Stimulated activated CD4-positive, alpha-beta T cell treated with anti-CD3 and anti-CD28 coated beads, Interleukin-4, amount 100 ng/mL, for 4 hours (primary cell): ENCODE results near the gene ATP8B1.
A peak's percentile ranks its signal among the peaks of the same experiment; 100 is the strongest.
"Not testable (repeated sequence)": the region's sequence is repeated elsewhere in the genome, so short reads cannot be mapped to it uniquely, and the experiment has no call there.

Source experiments
- DNase-seq, 2 experiments: peaks; one replicate each; pipeline ENCODE4 v3.0.0-alpha.2; 2020

Gene ATP8B1

DNA sequence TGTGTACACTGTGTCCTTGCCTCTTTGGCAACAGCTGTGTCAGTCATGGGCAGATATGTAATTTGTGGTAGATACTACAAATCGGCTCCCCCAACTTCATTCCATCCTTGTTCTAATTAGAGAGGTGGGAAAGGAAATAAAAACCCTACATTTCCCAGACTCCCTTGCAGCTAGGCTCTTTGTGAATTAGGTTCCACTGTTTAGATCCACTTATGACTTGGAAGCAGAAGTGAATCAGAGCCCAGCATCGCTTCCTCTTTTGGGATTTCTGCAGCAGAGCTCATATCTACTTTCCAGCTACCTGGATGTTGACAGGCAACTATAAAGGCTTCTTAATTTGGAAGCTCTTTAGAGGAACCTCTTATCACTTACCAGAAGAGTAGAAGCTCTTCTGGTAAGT is 147.4 kb downstream of the ATP8B1 start:
- no peak for DNase-seq

DNA sequence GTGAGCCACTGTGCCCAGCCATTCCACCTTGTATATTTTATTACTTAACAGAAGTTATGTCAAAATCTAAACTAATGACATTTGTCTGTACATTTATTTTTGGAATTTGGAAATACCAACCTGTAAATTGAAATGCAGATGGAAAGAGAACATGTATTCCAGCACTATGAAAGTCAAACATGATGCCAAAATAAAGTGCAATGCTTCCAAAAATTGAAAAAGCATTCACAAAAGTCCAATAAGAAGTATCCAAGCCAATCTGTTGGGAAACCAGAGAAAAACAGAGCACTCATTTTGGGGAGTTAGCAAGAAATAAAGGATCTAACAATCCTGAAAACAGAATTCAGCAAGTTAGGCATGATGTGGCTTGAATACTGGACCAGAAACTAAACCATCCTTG is 151.2 kb downstream of the ATP8B1 start:
- no peak for DNase-seq

DNA sequence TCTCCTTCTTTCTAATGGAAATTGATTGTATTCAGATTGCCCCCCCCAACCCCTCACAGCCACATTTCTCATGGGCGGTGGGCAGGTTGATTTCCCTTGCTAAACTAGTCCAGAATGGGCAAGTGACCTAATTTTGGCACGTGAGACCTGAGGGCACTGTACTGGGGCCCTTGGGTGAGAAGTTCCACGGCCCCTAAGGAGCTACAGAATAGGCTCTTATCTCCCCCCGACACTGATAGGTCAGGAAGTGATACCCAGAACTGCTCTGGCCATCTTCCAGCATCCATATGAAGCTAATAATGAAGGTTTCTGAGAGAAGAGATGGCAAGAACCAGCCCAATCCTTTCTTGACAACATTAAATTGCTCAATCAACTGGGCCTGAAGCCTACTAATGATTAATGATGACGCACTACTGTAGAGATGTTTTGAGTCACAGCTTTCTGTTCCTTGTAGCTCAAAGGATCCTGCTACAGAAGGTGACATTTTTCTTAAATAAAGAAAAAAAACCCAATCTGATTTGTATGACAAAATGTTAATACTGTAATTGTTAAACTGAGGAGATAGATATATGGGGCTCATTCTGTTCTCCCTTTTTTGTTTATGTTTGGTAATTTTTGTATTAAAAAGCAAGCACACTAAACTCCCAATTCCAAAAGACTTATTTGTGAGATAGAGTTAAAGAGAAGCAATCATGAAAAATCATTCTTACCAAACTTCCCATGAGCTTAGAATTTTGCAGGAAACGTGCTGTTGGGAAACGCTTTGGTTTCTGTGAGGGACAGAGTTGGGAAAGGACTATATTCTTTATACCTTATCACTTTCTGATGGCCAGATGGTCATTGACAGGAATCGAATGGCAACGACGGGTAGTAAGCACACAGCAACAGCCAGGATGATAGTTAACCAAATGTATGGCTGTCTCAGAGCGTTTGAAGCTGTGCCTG is 153.3 kb downstream of the ATP8B1 start:
- DNase-seq = no peak

DNA sequence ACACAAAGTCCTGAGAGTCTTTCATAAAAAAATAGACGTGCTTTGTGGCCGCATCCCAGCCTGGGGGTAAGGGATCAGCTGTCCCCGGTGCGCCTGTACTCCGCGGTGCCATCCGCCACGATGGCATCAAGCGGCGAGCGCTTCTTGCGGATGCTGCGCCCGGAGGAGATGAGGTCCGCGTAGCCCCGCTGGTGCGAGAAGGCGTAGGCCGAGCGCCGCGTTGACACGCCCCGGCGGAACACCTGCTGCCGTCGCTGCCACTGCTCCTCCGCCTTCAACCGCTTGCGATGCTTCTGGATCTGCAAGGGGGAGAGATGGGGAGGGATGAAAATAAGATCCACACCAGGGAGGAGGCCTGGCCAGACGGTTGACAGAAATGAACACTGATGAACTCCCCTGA is 154.7 kb downstream of the ATP8B1 start:
- no peak for DNase-seq

DNA sequence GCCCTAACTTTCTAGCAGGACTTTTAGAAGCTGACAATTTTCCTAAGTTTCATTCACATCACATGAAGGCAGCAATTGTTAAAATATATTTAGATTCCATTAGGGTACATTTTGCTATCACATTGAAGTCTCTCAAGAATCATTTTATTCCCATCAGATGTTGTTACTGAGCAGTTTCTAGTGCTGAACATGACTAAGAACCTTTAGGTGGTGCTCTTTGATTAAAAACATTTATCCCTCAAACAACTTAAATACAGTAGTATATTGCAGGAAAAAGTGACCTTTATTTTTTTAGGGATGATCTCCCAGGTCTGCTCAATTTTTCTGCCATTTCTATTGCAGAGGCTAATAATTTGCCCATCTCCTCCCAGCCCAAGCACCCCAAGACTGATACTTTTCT is 158.6 kb downstream of the ATP8B1 start:
- DNase-seq = no peak

DNA sequence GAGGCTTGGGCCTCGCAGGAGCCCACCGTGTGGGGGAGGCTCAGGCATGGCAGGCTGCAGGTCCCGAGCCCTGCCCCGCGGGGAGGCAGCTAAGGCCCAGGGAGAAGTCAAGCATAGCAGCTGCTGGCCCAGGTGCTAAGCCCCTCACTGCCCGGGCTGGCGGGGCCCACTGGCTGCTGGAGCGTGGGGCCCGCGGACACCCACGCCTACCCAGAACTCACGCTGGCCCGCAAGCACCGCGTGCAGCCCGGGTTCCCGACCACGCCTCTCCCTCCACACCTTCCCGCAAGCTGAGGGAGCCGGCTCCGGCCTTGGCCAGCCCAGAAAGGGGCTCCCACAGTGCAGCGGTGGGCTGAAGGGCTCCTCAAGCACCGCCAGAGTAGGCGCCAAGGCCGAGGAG is 159.4 kb downstream of the ATP8B1 start:
- not testable (repeated sequence) for DNase-seq

DNA sequence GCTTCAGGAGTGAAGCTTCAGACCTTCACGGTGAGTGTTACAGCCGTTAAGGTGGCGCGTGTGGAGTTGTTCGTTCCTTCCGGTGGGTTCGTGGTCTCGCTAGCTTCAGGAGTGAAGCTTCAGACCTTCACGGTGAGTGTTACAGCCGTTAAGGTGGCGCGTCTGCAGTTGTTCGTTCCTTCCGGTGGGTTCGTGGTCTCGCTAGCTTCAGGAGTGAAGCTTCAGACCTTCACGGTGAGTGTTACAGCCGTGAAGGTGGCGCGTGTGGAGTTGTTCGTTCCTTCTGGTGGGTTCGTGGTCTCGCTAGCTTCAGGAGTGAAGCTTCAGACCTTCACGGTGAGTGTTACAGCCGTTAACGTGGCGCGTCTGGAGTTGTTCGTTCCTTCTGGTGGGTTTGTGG is 160.7 kb downstream of the ATP8B1 start:
- DNase-seq = not testable (repeated sequence)

DNA sequence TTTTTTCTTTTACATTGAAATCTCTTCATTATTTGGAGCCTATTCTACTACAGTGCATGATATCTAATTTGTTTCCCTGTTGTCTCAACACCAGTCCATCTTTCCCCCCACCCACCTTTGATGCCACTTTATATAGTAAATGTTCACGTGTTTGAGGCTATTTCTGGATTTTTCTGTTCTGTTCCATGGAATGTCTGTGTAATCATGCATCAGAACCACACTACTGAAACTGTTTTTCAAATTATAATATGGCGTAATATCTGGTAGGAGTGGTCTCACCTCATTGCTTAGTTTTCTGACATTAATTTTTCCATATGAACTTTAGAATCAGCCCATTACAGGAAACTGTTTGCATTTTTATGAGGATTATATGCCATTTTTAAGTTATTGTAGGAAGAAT is 162.4 kb downstream of the ATP8B1 start:
- no peak for DNase-seq

DNA sequence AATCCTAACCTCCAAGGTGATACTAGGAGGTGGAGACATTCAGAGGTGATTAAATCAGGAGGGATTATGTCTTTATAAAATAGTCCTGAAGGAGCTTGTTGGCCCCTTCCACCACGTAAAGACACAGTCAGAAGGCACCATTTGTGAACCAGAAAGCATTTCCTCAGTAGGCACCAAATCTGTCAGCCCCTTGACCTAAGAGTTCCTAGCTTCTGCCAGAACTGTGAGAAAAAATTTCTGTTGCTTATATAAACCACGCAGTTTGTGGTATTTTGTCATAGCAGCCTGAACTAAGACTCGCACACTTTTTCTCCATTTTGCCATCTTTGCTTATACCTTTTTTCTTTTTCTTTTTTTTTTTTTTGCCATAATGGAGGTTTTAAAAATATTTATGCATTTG is 162.9 kb downstream of the ATP8B1 start:
- no peak for DNase-seq

DNA sequence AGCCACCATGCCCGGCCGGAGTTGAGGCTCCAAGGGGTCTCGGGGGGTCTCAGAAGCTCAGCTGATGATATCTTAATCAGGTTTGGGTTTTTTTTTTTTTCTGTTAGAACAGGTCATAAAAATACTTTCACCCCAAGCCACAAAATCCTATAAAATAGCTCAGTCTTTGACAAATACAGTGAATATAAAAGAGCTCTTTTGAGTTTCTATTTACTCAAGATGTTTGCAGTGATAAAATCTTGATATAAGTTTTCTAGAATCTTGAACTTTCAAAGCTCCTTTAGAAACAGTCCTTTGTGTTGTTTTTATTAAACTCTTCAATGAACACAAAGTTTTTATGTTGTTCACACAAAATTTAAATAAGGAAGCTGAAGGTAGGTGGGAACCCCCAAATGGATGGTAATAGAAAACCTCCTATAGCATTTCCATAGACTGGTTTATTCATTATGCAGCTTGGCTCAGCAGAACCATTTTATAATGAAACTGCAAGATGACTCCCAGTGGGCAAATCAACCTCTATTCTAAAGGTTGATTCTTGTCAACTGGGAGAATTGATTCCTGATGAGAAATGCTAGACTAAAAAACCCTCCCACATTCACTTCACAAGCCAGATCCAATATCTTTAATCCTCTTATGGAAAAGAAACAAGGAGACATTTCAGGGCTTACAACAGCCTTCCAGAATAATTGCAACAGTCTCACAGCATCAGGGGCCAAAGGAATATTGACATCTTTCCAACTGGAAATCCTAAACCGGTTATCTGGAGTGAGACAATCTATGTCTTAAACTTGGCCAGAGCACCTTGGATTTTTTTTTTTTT is 167.9 kb downstream of the ATP8B1 start:
- no peak for DNase-seq

DNA sequence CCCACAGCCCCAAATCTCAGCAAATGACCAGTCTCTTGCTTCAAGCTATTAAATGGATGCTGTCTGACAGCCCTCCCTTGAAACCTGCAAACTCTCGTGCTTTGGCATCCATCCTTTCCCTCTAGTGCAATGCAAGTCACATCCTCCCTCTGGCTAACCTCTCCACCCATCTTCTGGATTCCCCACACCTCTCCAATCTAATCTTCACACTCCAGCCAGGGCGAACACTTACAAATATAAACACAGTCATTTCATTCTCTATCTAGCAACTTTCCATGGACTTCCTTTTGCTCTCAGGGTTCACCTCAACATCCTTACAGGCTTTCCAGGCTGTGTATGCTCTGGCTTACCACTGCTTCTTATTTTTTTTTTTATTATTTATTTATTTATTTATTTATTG is 171.4 kb downstream of the ATP8B1 start:
- no peak for DNase-seq

DNA sequence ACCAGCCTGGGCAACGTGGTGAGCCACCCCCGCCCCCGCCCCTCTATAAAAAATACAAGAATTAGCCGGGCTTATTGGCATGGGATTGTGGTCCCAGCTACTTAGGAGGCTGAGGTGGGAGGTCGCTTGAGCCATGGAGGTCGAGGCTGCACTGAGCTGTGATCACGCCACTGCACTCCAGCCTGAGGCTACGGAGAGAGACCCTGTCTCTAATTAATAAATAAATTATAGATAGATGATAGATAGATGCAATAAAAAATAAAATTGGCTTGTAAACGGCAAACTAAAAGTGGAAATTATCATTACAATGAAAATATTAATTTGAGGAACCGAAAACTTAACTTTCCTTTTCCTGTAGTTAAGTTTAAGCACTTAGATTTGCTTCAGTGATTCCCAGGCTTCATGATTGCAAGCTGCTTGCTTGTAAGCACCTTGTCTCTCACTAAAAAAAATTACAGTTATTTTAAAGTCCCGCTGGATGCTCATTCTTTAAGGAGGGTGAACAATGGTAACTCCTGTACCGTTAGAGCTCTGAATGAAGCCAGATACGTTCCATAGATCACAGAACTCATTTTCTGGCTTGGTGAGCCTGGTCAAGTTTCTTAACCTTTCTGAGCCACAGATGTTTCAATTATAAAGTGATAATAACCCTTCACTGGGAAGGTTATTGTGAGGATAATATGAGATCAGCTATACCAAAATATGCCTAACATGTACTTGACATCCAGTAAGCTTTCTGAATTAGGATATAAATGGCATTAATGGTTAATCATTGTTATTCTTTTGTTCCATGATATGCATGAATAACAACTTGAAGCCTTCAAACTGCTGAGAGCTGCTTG is 172.1 kb downstream of the ATP8B1 start:
- DNase-seq = no peak

DNA sequence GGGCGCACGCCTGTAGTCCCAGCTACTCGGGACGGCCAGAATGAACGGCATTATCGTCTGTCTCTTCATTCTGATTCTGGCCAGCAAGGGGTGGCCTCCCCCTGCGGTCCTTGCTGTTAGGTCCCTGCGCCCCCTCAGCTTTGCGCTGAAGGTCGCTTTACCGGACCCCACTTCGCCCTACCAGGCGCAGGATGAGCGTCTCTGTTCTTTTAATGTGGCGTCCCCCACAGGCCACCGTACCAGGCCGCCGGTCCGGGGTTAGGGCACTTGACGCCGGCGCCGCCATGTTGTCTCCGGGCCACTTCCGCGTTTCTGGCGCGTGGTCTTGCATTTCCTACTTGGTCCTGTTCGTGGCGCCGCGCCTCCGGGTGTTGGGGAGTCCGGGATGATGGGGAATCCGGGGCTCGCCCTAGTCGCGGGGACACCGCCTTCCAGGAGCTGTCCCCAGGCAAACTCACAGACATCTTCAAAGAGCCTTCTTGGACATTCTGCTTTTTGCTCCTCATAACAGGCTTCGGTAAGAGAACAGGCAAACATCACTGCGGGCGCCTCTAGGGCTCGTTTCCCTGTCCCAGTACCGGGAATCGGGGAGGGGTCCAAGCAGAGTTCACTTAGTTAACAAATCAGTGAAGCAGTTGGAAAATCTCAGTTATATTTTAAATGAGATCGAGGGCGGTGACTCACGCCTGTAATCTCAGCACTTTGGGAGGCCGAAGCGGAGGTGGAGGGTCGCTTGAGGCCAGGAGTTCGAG is 172.9 kb downstream of the ATP8B1 start:
- peak; percentile 93 to 94 for DNase-seq

DNA sequence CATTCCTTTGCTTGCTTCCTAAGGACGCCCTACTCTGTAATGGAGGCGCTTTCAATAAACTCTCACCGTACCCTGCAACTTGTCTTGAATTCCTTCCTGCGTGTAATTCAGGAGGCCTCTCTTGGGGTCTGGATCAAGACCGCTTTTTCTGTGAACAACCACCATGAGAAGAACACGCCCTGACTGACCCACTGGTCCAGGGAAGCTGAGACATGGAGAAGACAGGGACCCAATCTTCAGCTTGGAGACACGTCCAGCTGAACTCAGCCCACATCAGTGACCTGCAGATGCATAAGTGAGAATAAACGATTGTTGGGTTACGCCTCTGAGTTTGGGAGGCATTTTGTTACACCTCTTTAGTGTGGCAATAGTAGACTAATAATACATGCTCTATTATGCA is 173.7 kb downstream of the ATP8B1 start:
- no peak for DNase-seq

DNA sequence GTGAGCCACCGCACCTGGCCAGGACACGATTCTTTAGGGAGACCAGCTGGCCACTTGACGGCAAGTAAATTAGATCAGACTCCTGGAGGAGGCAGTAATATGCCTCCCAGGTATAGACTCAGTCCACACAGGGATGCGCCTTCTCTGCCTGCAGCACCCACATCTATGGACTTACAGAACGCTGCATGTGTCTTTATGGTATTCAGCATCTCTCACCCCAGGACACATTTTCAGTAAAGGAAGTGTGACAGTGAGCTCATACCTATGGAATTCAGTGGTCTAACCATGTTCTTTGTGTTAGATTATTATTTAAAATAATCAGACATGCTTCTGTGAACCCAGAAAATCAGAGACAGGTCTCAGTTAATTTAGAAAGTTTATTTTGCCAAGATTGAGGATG is 175.6 kb downstream of the ATP8B1 start:
- DNase-seq = no peak

DNA sequence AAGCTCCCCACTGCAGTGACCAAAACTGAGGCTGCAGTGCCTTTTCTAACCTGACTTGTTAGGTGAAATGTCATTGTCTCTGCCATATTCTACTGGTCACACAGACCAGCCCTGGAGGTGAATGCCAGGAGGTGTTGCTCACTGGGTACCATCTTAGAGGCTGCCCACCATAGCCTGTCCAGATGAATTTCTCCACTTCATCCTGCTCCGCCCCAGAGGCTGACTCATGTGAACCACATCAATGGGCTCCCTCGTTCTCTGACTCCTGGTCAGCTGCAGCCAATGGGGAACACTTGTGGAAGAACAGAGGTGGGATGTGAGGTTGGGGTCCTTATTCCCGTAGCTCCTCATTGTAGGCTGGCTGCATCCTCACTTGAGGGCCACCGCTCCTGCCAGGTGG is 178.1 kb downstream of the ATP8B1 start:
- DNase-seq = no peak

DNA sequence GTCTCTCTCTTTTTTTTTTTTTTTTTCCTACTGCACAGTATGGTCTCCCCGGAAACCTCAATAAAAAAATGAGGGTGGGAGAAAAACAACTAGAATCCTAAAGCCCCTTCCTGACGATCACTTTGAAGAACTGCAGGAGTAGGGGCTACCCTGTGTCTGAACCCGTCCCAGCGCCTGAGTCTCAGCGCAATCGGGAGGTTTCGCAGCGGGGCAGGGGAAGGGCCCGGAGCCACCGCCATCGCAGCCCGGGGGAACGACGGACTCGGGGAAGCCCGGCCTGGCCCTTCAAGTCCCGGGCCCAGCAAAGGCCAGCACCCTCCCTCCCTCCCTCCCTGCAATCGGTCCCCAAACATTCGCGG is 181.9 kb downstream of the ATP8B1 start:
- DNase-seq = no peak

DNA sequence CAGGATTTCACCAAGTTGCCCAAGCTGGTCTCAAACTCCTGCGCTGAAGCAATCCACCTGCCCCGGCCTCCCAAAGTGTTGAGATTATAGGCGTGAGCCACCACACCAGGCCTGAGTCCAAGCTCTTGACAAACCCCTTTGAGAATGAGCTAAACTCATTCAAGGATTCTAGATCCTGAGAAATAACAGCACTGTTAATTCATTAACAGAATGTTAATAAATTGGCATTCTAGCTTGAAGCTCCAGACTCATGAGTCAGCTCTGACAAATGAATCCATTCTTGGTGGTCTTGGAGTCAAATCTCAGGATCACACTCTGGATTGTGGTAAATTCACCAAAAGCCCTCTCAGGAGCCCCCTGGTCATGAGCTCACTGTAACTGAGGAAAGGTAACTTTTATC is 183.2 kb downstream of the ATP8B1 start:
- DNase-seq = no peak

DNA sequence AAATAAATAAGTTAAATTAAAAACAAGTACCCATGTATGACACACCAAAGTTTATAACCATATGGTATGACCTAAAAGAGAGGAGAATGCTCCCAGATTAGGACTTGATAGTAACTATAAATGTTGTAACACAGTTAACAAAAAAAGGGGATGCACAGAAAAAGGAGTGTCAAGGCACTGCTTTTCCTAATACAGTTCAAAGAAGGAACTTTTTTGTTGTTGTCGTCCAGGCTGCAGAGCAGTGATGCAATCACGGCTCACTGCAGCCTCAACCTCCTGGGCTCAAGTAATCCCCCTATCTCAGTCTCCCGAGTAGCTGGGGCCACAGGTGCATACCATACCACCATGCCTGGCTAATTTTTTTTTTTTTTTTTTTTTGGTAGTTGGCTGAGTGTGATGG is 184.2 kb downstream of the ATP8B1 start:
- no peak for DNase-seq

DNA sequence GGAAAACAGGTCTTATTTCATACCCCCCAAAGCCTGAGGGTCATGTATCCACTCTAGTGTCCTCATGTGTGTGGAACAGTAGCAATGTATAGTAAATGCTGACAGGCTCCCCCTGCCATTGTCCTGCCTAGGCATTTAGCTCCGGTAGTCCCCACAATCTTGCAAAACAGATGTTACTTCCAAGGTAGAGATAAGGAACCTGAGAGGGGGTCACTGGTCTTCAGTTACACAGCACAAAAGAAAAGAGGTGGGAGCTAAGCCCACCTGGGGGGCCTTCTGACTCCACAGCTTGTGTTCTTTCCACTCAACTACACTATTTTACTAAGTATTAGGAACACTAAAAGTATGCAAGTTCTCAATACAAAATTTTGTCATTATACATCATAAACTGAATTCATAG is 199.2 kb downstream of the ATP8B1 start:
- DNase-seq = no peak
